ENCODE data around the gene ZBTB17. TPM values are rescaled to one million over a fixed set of nuclear protein-coding genes. Genes with fewer than 3 reads are reported as not detected.

ZBTB17 gene
- total and polyA plus RNA-seq, 2 of the 8 experiments (the other 6 are each of a cell fraction or from before 2014, with no cell fraction given): 24.7 to 36.2 TPM

DNA sequence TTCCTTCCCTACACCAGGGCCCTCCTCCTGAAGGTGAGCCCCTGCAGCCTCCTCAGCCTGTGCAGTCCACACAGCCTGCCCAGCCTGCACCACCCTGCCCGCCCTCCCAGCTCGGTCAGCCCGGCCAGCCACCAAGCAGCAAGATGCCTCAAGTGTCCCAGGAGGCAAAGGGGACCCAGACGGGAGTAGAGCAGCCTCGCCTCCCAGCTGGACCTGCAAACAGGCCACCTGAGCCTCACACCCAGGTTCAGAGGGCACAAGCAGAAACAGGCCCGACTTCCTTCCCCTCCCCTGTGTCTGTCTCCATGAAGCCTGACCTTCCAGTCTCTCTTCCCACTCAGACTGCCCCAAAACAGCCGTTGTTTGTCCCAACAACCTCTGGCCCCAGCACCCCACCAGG lies 38.8 kb downstream of the ZBTB17 start:
- POLR2A ChIA-PET (ENCODE audit: partially characterized antibody): interaction anchor here (1.2 to 1.6 kb wide), 3 partner anchors 12 to 122 kb away, joined by 4 to 6 read pairs (median 5); no protein-coding TSS in a partner anchor
- FAIRE-seq (no peak), DNase-seq (ENCODE audit: low read depth in 1 of 2, low spot score in 2 of 2) (no peak)
- Histone ChIP-seq H3K79me2 (ENCODE audit: control insufficient read depth in 1 of 2, insufficient read depth in 2 of 2, low read length in 2 of 2) (no peaks in the 10 kb centered on the region), H2AFZ (ENCODE audit: low read length) (no peak overlapping the region), H2BK5ac (ENCODE audit: low read depth, low read length) (peak overlapping the region; percentile 32), H4K5ac (ENCODE audit: insufficient read length, low read depth, low read length) (no peak overlapping the region), H3K18ac (ENCODE audit: extremely low read depth, low read length) (no peak overlapping the region), H3K4ac (replicated peaks; ENCODE audit: insufficient read length, low read depth, low read length) (no peak overlapping the region), H3K27ac (ENCODE audit: low read depth, low read length) (peak overlapping the region; percentile 53; the same call in 1 of the 2 replicates), H4K91ac (replicated peaks; ENCODE audit: insufficient read length, low read length) (no peak overlapping the region), H2BK12ac (ENCODE audit: low read depth, low read length) (no peak overlapping the region), H3K4me1 (replicated peaks in 1 of 4; ENCODE audit: control insufficient read depth in 3 of 4, insufficient read depth in 4 of 4, low read length in 3 of 4) (no peaks in the 10 kb centered on the region), H3K9ac (replicated peaks in 1 of 4; ENCODE audit: extremely low read depth in 1 of 4, low read depth in 3 of 4, low read length in 3 of 4) (0 out of 7 replicates have a peak overlapping the region, but pooled peaks of 2 of the 4 experiments have one; percentile 7 to 13), H3K9me3 (ENCODE audit: insufficient read depth in 2 of 2, low read depth in 1 of 2, low read length in 1 of 2) (no peaks in the 10 kb centered on the region), H3K27me3 (replicated peaks in 1 of 4; ENCODE audit: control insufficient read depth in 3 of 4, extremely low read depth in 1 of 4, insufficient read depth in 3 of 4, low read length in 3 of 4) (no peaks in the 10 kb centered on the region; a peak in 1 of 7 replicates), H3K56ac (replicated peaks; ENCODE audit: insufficient read length, low read depth, low read length) (no peak overlapping the region), H2BK15ac (ENCODE audit: low read length) (no peak overlapping the region), H4K20me1 (replicated peaks in 1 of 2; ENCODE audit: control insufficient read depth in 1 of 2, insufficient read depth in 2 of 2, low read length in 2 of 2) (peaks cover 5 to 13% of the 10 kb centered on the region in 2 experiments), H2BK20ac (ENCODE audit: low read length) (no peak overlapping the region), H4K8ac (ENCODE audit: extremely low read depth, insufficient read depth, low read length) (0 out of 2 replicates have a peak overlapping the region, but pooled peaks have one; percentile 1), H3K79me1 (ENCODE audit: low read depth, low read length) (no peaks in the 10 kb centered on the region; the same call in 1 of the 2 replicates), H3K23me2 (ENCODE audit: low read depth, low read length) (no peaks in the 10 kb centered on the region), H3K4me2 (ENCODE audit: insufficient read depth in 1 of 2, low read depth in 2 of 2, low read length in 2 of 2) (no peak overlapping the region), H3K4me3 (ENCODE audit: extremely low read depth in 1 of 4, insufficient read depth in 2 of 4, low read depth in 3 of 4, low read length in 4 of 4) (no peak overlapping the region), H2BK120ac (replicated peaks; ENCODE audit: low read depth, low read length) (no peak overlapping the region), H3K36me3 (ENCODE audit: control insufficient read depth in 2 of 4, insufficient read depth in 4 of 4, low read length in 3 of 4) (peaks cover 27 to 70% (median 37%) of the 10 kb centered on the region in 4 experiments), H3K23ac (ENCODE audit: insufficient read length) (no peak overlapping the region), H2AK5ac (ENCODE audit: low read depth, low read length) (no peak overlapping the region), H3K14ac (ENCODE audit: insufficient read length) (no peak overlapping the region)
- TF ChIP-seq POU5F1 (IDR thresholded peaks at IDR 0.05; ENCODE audit: low read depth, low read length) (no peak), POLR2AphosphoS5 (IDR thresholded peaks at IDR 0.05; ENCODE audit: low read depth, low read length) (no peak), BRCA1 (IDR thresholded peaks at IDR 0.05; ENCODE audit: low read depth, low read length) (no peak), YY1 (IDR thresholded peaks at IDR 0.05; ENCODE audit: low read depth, low read length) (no peak), TAF7 (optimal IDR thresholded peaks at IDR 0.05; ENCODE audit: borderline replicate concordance, low read depth, low read length) (no peak), EP300 (IDR thresholded peaks at IDR 0.05; ENCODE audit: borderline replicate concordance in 1 of 2, low read depth in 2 of 2, low read length in 2 of 2) (no peak), JUN (IDR thresholded peaks at IDR 0.05; ENCODE audit: low read depth, low read length) (no peak), GTF2F1 (IDR thresholded peaks at IDR 0.05; ENCODE audit: borderline replicate concordance, low read depth, low read length) (no peak), PHF8 (conservative IDR thresholded peaks at IDR 0.05; ENCODE audit: low read depth, low read length) (no peak)
- TF ChIP-seq, protein P1, sequence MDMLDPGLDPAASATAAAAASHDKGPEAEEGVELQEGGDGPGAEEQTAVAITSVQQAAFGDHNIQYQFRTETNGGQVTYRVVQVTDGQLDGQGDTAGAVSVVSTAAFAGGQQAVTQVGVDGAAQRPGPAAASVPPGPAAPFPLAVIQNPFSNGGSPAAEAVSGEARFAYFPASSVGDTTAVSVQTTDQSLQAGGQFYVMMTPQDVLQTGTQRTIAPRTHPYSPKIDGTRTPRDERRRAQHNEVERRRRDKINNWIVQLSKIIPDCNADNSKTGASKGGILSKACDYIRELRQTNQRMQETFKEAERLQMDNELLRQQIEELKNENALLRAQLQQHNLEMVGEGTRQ (IDR thresholded peaks at IDR 0.05; ENCODE audit: low read length): no peak
- 89% methylated on average over 7 of the region's 7 CpGs; no CpG with 5 or more reads in 1 of the 2 experiments for WGBS, 2 experiments (ENCODE audit: extremely low coverage in 1 of 2, insufficient coverage in 1 of 2, insufficient read length in 1 of 2, insufficient replicate concordance in 2 of 2, low coverage in 1 of 2, low lambda C conversion rate in 2 of 2, missing lambda C conversion rate in 1 of 2)
- CTCF ChIA-PET (ENCODE audit: partially characterized antibody): interaction anchor here (0.5 to 4.2 kb wide), 22 partner anchors 11 to 404 kb away, joined by 3 to 30 read pairs (median 4); partner anchors contain the start of gene UQCRHL

All from H1 (cell line).